GM21717 (cell line): ENCODE data around the gene ALG6.
"Not testable (repeated sequence)": the region's sequence is repeated elsewhere in the genome, so short reads cannot be mapped to it uniquely, and the experiment has no call there.

ENCODE experiments used
- ATAC-seq: cut with Tn5 transposase; IDR thresholded peaks from one replicate; pipeline ENCODE4 v1.9.1; 2021; ENCODE audit warnings: mild to moderate bottlenecking, moderate library complexity; ENCODE audit not compliant: unreplicated experiment

ALG6 gene

DNA sequence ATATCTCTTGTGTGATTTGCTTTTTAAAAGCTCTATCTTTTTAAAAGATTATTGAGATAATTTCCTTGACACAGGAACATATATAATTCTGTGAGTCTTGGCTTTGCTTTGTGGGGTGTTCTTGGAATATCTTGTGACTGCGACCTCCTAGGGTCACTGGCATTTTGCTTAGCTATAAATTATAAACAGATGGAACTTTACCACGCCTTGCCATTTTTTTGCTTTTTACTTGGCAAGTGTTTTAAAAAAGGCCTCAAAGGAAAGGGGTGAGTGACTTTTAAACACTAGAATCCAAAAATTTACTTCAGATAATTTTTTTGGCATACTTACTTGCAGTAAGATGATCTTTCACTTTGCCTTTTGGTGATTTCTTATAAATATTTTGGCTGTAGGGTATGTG is 43.6 kb downstream of the ALG6 start:
- no peak for ATAC-seq

DNA sequence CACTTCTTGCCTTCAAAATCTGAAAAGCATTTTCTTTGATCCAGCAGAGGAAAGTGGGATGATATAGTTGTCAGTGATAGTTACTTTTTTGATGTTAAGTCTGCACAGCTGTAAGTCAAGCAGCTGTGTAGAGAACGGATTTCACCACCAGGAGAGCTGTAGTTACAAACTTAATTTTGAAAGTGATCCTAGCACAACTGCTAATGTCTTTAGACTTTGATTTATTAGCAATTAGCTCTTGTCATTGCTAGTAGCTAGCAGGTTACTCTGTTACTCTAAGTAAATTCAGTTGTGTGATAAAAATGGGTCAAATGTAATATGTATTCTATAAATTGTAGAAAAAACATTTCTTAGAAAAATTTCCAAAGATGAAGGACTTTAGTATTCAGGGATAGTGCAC is 46.0 kb downstream of the ALG6 start:
- ATAC-seq: no peak

- ATAC-seq: no peak
These were observed 47.4 kb downstream of the ALG6 start for GRCh38 chr1:63414691-63415365.

DNA sequence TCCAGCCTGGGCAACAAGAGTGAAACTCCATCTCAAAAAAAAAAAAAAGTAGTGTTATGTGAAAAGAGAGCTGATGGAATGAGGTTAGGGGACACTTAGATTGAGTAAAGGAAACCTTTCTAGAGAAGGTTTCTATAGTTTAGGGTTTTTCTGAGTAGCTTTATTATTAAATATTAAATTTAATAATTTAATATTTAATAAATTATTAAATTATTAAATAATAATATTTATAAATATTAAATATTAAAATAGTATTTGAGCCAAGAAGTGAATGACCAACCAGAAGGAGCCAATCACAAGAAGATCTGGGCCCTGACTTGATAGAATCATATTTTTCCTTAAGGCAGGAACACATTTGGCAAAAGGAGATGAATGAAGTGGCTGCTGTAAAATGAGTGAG is 50.7 kb downstream of the ALG6 start:
- ATAC-seq: no peak

DNA sequence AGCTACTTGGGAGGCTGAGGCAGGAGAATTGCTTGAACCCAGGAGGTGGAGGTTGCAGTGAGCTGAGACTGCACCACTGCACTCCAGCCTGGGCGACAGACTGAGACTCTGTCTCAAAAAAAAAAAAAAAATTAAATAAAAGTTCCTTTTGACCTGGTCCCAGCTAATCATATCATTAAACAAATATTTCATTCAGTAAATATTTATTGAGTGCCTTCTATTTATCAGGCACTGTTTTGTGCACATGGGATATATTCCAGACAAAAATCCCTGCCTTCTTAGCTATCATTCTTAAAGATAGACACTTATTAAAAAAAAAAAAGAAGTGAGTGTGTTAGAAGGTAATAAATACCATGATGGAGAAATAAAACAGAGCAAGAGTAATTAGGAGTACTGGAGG is 53.3 kb downstream of the ALG6 start:
- not testable (repeated sequence) for ATAC-seq

GRCh38 chr1:63423649-63424048 is 56.2 kb downstream of the ALG6 start:
- ATAC-seq: no peak

GRCh38 chr1:63428815-63429214 is 61.4 kb downstream of the ALG6 start:
- no peak for ATAC-seq

DNA sequence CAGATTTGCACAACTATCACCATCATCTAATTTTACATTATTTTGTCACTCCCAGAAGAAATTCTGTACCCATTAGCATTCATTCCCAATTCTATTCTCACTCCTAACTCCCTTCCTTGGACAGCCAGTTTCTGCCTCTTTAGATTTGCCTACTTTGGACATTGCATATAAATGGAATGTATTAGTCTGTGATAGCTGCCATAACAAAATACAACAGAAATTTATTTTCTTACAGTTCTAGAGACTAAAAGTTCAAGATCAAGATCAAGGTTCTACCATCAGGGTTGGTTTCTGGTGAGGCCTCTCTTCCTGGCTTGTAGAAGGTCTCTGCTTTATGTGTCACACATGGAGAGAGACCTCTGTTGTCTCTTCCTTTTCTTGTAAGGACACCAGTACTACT is 61.9 kb downstream of the ALG6 start:
- ATAC-seq: no peak

DNA sequence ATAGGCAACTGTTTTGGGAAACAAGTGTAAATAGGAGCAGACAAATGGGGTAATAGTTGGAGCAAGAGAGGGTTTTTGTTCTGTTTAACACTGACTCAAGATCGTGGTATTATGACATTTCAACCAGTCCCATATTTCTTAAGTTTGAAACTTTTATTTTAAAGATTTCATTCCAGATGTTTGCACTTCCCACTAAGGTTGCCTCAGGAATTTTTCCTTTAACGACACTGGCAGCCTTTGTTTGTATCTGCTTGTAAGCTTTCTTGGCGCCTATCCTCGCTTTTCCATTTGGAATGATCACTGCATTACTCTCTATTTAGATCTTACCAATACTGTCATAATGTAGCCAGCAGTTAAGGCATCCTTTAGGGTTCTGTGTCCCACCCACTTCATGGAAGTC is 67.7 kb downstream of the ALG6 start:
- ATAC-seq: no peak

- no peak for ATAC-seq
These were observed 74.7 kb downstream of the ALG6 start for GRCh38 chr1:63442141-63442475.

DNA sequence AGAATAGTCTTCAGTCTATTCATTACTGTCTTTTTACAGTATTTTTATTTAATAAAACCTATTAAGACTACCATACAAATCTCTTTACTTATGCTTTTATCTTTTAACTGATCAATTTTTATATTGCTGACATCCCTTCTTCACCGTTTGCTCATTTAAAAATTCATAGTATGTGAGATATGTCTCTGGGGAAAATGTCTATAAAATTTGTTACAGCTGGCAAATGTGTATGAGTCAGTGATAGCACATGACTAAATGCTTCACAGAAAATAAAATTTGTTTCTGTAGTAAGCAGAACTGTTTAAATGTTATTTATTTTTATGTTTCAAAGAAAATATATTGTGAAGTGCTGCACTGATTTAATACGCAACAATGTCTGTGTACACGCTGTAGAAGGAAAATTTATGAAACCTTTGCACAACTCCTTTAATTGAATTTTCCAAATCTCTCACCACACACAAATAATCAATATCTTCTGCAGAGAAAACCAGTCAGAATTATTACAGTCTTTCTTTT is 81.4 kb downstream of the ALG6 start:
- ATAC-seq: no peak

DNA sequence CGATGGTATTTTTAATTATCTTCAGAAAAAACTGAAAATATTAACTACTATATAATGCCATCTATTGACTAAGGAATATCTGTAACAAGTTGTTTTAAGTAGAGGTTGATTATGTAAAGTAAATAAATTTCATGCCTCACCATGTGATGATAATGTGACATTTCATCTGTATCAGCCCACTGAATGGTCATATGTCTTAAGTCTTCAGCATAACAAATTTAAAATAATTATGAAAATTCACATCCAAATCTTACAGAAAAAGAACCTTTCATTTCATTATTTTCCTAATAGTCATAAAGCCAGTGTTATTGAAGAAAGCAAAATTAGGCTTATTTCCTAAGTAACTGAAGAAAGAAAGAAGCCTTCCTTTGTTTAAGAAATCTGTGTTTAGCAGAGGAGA is 83.0 kb downstream of the ALG6 start:
- no peak for ATAC-seq

DNA sequence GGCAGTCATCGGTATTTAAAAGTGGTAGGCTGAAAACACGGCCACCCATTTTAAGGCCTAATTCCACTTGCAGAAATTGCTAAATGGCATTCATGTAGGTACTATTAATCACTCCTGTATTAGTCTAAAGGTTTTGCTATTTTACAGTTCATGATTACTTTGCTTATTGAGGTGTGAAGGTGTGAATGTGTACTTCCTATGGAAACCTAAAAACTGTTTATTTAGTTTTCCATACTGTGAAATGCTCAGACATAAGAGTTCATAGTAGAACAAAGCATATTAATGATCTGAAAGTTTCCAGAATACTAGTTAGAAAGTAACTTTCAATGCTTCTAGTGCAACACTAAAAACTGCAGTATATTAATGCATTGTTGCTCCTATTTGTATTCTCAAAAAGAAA is 85.8 kb downstream of the ALG6 start:
- ATAC-seq: no peak

GRCh38 chr1:63454269-63454668 is 86.8 kb downstream of the ALG6 start:
- ATAC-seq: no peak

DNA sequence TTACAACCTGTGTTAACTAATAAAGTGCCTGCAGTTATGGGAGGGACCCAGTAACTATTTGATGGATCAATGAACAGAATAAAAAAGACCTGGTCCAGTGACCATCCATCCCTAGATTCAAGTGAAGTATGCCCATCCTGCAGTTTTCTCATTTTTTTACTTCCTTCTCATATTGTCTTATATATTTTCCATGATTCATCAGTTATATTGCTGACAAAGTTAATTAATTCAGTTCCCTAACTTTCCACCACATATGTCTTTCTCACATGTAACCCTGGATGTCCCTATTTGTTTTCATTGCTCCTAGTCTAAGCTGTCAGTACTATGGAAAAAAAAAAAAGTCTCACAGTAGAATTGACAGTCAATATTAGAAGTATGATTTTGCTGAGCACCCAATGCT is 91.3 kb downstream of the ALG6 start:
- no peak for ATAC-seq

- ATAC-seq: no peak
These were observed 94.3 kb downstream of the ALG6 start for GRCh38 chr1:63461661-63462230.

- no peak for ATAC-seq
These were observed 95.8 kb downstream of the ALG6 start for GRCh38 chr1:63463248-63463647.

DNA sequence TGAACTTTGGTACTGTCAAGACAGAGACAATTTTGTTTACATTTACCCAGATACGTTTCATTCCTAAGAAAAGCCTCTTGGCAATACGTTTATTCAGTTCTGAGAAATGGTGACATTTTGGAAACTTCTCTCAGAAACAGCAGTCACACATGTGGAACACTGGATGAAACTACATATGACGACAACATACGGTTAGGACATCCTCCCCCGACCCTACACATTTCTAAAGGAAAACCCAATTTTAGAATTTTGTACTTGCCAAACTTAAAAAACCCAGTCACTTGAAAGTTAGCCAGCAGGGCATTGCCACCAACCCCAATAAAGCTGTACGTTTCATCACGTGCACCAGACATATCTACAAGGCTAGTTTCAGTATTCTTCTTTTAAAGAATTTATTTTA is 98.8 kb downstream of the ALG6 start:
- ATAC-seq: no peak

- ATAC-seq: no peak
These were observed 99.3 kb downstream of the ALG6 start for GRCh38 chr1:63466759-63467158.

DNA sequence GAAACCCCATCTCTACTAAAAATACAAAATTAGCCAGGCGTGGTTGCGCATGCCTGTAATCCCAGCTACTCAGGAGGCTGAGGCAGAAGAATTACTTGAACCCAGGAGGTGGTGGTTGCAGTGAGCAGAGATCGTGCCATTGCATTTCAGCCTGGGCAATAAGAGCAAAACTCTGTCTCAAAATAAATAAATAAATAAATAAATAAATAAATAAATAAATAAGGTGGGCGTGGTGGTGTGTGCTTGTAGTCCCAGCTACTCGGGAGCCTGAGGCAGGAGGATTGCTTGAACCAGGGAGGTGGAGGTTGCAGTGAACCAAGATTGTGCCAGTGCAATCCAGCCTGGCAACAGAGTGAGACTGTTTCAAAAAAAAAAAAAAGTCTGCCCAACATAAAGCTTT is 101.3 kb downstream of the ALG6 start:
- not testable (repeated sequence) for ATAC-seq

DNA sequence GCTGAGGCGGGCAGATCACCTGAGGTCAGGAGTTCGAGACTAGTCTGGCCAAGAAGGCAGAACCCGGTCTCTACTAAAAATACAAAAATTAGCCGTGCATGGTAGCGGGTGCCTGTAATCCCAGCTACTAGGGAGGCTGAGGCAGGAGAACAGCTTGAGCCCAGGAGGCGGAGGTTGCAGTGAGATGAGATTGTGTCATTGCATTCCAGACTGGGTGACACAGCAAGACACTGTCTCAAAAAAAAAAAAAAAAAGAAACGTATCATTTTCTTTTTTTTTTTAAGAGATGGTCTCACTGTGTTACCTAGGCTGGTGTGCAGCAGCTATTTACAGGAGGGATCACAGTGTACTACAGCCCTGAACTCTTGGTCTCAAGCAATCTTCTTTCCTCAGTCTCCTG is 108.3 kb downstream of the ALG6 start:
- no peak for ATAC-seq

- ATAC-seq: no peak
These were observed 112.6 kb downstream of the ALG6 start for GRCh38 chr1:63480057-63480456.

- no peak for ATAC-seq
These were observed 119.2 kb downstream of the ALG6 start for GRCh38 chr1:63486629-63487028.
